SU-DHL-6 (cell line): ENCODE data around the gene FSD1.

Source experiments
- H2AFZ ChIP-seq: fragments of 200-600 bp; sonication (generic); 2 replicates; pipeline ENCODE4 v1.6.1; 2014; ENCODE audit warnings: low read depth, mild to moderate bottlenecking, moderate library complexity, mixed read lengths, antibody characterized with exemption, low read length; ENCODE audit not compliant: severe bottlenecking
- H3F3A ChIP-seq: fragments of 200-600 bp; shearing (Covaris generic); 2 replicates; pipeline ENCODE4 v1.6.0; 2016; ENCODE audit warnings: antibody characterized with exemption, mild to moderate bottlenecking; ENCODE audit not compliant: insufficient read depth
- H3K27ac ChIP-seq: fragments of 200-600 bp; sonication (generic); 2 replicates; pipeline ENCODE4 v1.5.1; 2016; ENCODE audit warnings: low read depth, mild to moderate bottlenecking, low read length, moderate library complexity, mixed read lengths
- H3K27me3 ChIP-seq: fragments of 200-600 bp; sonication (generic), shearing (Covaris generic); 2 replicates; pipeline ENCODE4 v1.6.0; 2014; ENCODE audit warnings: mild to moderate bottlenecking, low read length
- H3K36me3 ChIP-seq: fragments of 200-600 bp; sonication (generic); 2 replicates; pipeline ENCODE4 v1.6.1; 2014; ENCODE audit warnings: mild to moderate bottlenecking, low read length, mixed read lengths
- H3K4me2 ChIP-seq: fragments of 300-600, 200-600 bp; shearing (Covaris generic), sonication (generic); 2 replicates; pipeline ENCODE4 v1.6.0; 2014; ENCODE audit warnings: low read length, low read depth, mild to moderate bottlenecking; ENCODE audit not compliant: poor library complexity, severe bottlenecking
- H3K4me3 ChIP-seq: fragments of 200-600 bp; sonication (generic); 2 replicates; pipeline ENCODE4 v1.5.1; 2014; ENCODE audit warnings: antibody characterized with exemption, low read length, mild to moderate bottlenecking, mixed read lengths; ENCODE audit not compliant: insufficient read depth, poor library complexity, severe bottlenecking
- H3K79me2 ChIP-seq: fragments of 200-600 bp; sonication (generic); 2 replicates; pipeline ENCODE4 v1.6.1; 2014; ENCODE audit warnings: mild to moderate bottlenecking, low read length, moderate library complexity; ENCODE audit not compliant: insufficient read depth
- H3K9ac ChIP-seq: fragments of 200-600 bp; sonication (generic); 2 replicates; pipeline ENCODE4 v1.7.0; 2014; ENCODE audit warnings: mild to moderate bottlenecking, low read length
- H3K9me2 ChIP-seq: fragments of 200-600 bp; sonication (generic); replicated peaks from 2 replicates; pipeline ENCODE4 v1.6.1; 2014; ENCODE audit warnings: low read length; ENCODE audit not compliant: insufficient read depth
- H3K9me3 ChIP-seq: fragments of 200-600 bp; sonication (generic); 2 replicates; pipeline ENCODE4 v1.6.1; 2014; ENCODE audit warnings: low read length, mixed read lengths; ENCODE audit not compliant: insufficient read depth
- H4K20me1 ChIP-seq: fragments of 200-600 bp; sonication (generic); 2 replicates; pipeline ENCODE4 v1.6.1; 2014; ENCODE audit warnings: low read depth, mild to moderate bottlenecking, antibody characterized with exemption, low read length, moderate library complexity, mixed read lengths
- EZH2phosphoT487 ChIP-seq: fragments of 200-600 bp; sonication (generic), shearing (Covaris generic); conservative IDR thresholded peaks from 2 replicates; pipeline ENCODE4 v1.6.1; 2018; ENCODE audit warnings: mild to moderate bottlenecking, antibody characterized with exemption, low read length, moderate library complexity, mixed read lengths
- TF ChIP-seq, protein P1 (sequence below): fragments of 200-600 bp; sonication (generic); IDR thresholded peaks from one replicate; pipeline ENCODE4 v1.5.1; 2017; ENCODE audit warnings: antibody characterized with exemption, mild to moderate bottlenecking, low read length, moderate library complexity; ENCODE audit not compliant: insufficient read depth, poor library complexity, severe bottlenecking

FSD1 gene

GRCh38 chr19:4266253-4267000, 38.0 kb upstream of the FSD1 start:
- Histone ChIP-seq H3F3A (no peaks in the 10 kb centered on the region), H2AFZ (no peak overlapping the region), H3K27ac (no peak overlapping the region), H3K9me2 (no peaks in the 10 kb centered on the region), H4K20me1 (no peaks in the 10 kb centered on the region), H3K79me2 (no peaks in the 10 kb centered on the region), H3K36me3 (peaks cover 2% of the 10 kb centered on the region; the same call in 1 of the 2 replicates), H3K4me3 (no peak overlapping the region), H3K9me3 (no peaks in the 10 kb centered on the region), H3K27me3 (no peaks in the 10 kb centered on the region), H3K4me2 (no peak overlapping the region), H3K9ac (no peak overlapping the region)
- TF ChIP-seq, protein P1, sequence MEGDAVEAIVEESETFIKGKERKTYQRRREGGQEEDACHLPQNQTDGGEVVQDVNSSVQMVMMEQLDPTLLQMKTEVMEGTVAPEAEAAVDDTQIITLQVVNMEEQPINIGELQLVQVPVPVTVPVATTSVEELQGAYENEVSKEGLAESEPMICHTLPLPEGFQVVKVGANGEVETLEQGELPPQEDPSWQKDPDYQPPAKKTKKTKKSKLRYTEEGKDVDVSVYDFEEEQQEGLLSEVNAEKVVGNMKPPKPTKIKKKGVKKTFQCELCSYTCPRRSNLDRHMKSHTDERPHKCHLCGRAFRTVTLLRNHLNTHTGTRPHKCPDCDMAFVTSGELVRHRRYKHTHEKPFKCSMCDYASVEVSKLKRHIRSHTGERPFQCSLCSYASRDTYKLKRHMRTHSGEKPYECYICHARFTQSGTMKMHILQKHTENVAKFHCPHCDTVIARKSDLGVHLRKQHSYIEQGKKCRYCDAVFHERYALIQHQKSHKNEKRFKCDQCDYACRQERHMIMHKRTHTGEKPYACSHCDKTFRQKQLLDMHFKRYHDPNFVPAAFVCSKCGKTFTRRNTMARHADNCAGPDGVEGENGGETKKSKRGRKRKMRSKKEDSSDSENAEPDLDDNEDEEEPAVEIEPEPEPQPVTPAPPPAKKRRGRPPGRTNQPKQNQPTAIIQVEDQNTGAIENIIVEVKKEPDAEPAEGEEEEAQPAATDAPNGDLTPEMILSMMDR, result no peak

DNA sequence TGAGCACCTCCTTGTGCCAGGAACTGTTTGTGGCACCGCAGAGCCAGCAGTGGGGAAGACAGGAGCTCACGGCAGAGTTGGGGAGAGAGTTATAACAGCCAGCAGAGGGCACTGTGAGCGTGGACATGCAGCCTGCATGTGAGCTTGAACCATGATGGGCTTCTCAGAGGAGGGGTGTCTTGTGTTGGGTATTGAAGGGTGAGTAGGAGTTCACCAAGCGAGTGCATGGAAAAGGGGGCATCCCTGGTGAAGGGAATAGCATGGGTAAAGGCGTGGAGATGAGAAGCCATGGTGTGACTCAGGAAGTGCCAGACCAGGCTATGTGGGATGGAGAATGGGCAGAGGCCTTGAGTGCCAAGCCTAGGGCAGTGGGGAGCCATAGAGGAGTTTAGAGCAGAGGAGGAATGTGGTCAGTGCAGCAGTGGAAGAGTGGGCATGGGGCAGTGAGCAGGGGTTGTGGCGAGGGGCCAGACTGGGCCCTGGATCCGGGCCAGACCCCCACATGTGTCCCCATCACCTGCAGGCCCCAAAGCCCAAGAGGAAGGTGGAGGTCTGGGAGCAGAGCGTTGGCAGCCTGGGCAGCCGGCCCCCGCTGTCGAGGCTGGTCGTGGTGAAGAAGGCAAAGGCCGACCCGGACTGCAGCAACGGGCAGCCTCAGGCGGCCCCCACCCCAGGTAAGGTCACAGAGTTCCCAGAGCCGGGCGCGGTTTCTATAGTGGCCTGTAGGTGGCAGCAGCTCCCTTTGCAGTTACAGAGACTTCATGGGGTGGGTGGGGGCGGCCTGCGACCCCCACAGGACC, 37.1 kb upstream of the FSD1 start:
- peaks cover 2% of the 10 kb centered on the region; the same call in 1 of the 2 replicates for H3K36me3 ChIP-seq
- H3K27me3 ChIP-seq, result no peaks in the 10 kb centered on the region
- H3K4me2 ChIP-seq, result no peak overlapping the region
- no peaks in the 10 kb centered on the region for H3K9me2 ChIP-seq
- no peaks in the 10 kb centered on the region for H3F3A ChIP-seq
- H3K9ac ChIP-seq, result no peak overlapping the region
- no peak overlapping the region for H3K27ac ChIP-seq
- no peaks in the 10 kb centered on the region for H4K20me1 ChIP-seq
- H3K79me2 ChIP-seq, result no peaks in the 10 kb centered on the region
- no peaks in the 10 kb centered on the region for H3K9me3 ChIP-seq
- no peak overlapping the region for H3K4me3 ChIP-seq
- no peak overlapping the region for H2AFZ ChIP-seq
- TF ChIP-seq, protein P1, result peak; percentile 58
- no peak for TF ChIP-seq EZH2phosphoT487

DNA sequence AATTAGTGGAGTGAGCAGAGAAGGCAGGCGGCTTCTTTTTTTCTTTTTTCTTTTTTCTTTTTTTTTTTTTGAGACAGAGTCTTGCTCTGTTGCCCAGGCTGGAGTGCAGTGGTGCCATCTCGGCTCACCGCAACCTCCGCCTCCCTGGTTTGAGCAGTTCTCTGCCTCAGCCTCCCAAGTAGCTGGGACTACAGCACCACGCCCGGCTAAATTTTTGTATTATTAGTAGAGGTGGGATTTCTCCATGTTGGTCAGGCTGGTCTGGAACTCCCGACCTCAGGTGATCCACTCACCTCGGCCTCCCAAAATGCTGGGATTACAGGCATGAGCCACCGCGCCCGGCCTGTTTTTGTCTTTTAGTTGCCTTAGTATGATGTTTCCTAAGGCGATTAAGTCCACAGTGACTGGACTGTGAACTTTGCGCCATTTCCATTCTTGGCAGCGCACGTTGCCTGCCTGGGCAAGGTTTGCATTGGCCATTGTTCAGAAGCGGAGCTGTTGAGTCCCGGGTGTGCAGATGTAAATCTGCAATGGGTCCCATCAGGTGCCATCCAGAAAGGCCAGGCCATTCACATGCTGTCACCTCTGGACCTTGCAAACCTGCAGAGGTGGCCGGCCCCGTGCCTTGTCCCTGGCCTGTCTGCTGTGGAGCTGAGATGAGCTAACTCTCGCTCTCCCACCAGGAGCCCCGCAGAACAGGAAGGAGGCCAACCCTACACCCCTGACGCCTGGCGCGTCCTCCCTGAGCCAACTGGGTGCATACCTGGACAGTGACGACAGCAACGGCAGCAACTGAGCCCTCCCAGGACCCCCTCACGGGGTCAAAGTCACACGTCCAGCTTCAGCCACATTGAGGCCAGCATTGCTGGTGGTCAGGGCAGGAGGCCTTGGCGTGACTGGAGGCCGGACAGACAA, 36.2 kb upstream of the FSD1 start:
- H4K20me1 ChIP-seq, result no peaks in the 10 kb centered on the region
- H2AFZ ChIP-seq, result no peak overlapping the region
- no peak overlapping the region for H3K4me2 ChIP-seq
- no peak overlapping the region for H3K27ac ChIP-seq
- H3K79me2 ChIP-seq, result no peaks in the 10 kb centered on the region
- H3F3A ChIP-seq, result no peaks in the 10 kb centered on the region
- no peak for TF ChIP-seq EZH2phosphoT487
- TF ChIP-seq, protein P1, result no peak
- H3K9ac ChIP-seq, result no peak overlapping the region
- peaks cover under 1% of the 10 kb centered on the region; the same call in 1 of the 2 replicates for H3K36me3 ChIP-seq
- no peaks in the 10 kb centered on the region for H3K27me3 ChIP-seq
- no peak overlapping the region for H3K4me3 ChIP-seq
- H3K9me3 ChIP-seq, result no peaks in the 10 kb centered on the region
- no peaks in the 10 kb centered on the region for H3K9me2 ChIP-seq
